Prostate gland (tissue), 2 donors: ENCODE results near the gene HTR2A. TPM values are rescaled to one million over a fixed set of nuclear protein-coding genes. Genes with fewer than 3 reads are reported as not detected.

Experiments used
- DNase-seq: peaks from one replicate; pipeline ENCODE4 v3.0.0-alpha.2; 2019; ENCODE audit warnings: low spot score
- H3K27ac ChIP-seq, 2 donors: fragments of 200-600 bp; sonication (generic); 2 replicates each; pipeline ENCODE4 v1.5.1; 2017 to 2019
- H3K27me3 ChIP-seq: fragments of 200-600 bp; sonication (generic); replicated peaks from 2 replicates; pipeline ENCODE4 v1.5.1; 2019; ENCODE audit not compliant: insufficient read depth
- H3K36me3 ChIP-seq, 2 donors: fragments of 200-600 bp; sonication (generic); 1 replicate in 1 of 2; 2 replicates in 1 of 2; pipeline versions ENCODE4 v1.5.1 to v1.8.1; 2017 to 2019
- H3K4me1 ChIP-seq: fragments of 200-600 bp; sonication (generic); replicated peaks from 2 replicates; pipeline ENCODE4 v1.5.1; 2019
- H3K4me3 ChIP-seq, 2 donors: fragments of 200-600 bp; sonication (generic); 2 replicates each; pipeline ENCODE4 v1.5.1; 2017 to 2019
- H3K9me3 ChIP-seq: fragments of 200-600 bp; sonication (generic); 2 replicates; pipeline ENCODE4 v1.5.1; 2017
- CTCF ChIP-seq, 4 experiments: fragments of 200-600 bp in 2 of 4; fragments of 450-650 bp in 2 of 4; sonication (generic) in 2 of 4; IDR thresholded peaks; 1 replicate in 3 of 4; 2 replicates in 1 of 4; pipeline ENCODE4 v1.5.1; 2016 to 2019; ENCODE audit warnings: antibody characterized with exemption in 4 of 4, mild to moderate bottlenecking in 2 of 4, moderate library complexity in 2 of 4
- POLR2A ChIP-seq: fragments of 450-650 bp; IDR thresholded peaks from one replicate; pipeline ENCODE4 v1.6.1; 2016; ENCODE audit warnings: antibody characterized with exemption, mild to moderate bottlenecking
- POLR2AphosphoS5 ChIP-seq: sonication (generic); formaldehyde crosslinking; IDR thresholded peaks from one replicate; pipeline ENCODE4 v1.6.1; 2017; ENCODE audit warnings: antibody characterized with exemption
- WGBS: methylation state at CpG from one replicate; pipeline ENCODE4 v1.1.5; 2018; 5-methylcytosine and 5-hydroxymethylcytosine counted together
- intact Hi-C: fragments of 100-400 bp; cut with DNase I; formaldehyde crosslinking; loops from one replicate; pipeline ENCODE4 v1.14.2; 2022
- total RNA-seq, 2 donors: library from RNA; depleted of rRNA; stranded (reverse); fragments of >200 nt; gene quantifications; one replicate each; pipeline ENCODE4 v1.1.0, GENCODE V29; 2016

The HTR2A gene
- total RNA-seq, 2 donors from 2014 or later, result 0.51 TPM; not detected in 1

GRCh38 chr13:46803586-46803985 lies 93.3 kb downstream of the HTR2A start:
- intact Hi-C loops, result no loop called here
- H3K27me3 ChIP-seq, result no peaks in the 10 kb centered on the region
- no peaks in the 10 kb centered on the region for H3K36me3 ChIP-seq
- no peak overlapping the region for H3K27ac ChIP-seq
- no peaks in the 10 kb centered on the region for H3K9me3 ChIP-seq
- WGBS, result 82% methylated on average over 5 of the region's 5 CpGs
- TF ChIP-seq CTCF (IDR thresholded peaks at IDR 0.05), result no peak
- no peak for TF ChIP-seq POLR2A
- no peak for TF ChIP-seq POLR2AphosphoS5
- DNase-seq, result no peak
- H3K4me1 ChIP-seq, result no peaks in the 10 kb centered on the region
- no peak overlapping the region for H3K4me3 ChIP-seq

GRCh38 chr13:46801858-46802257 lies 95.0 kb downstream of the HTR2A start:
- no peak for TF ChIP-seq CTCF (IDR thresholded peaks at IDR 0.05)
- no peak for TF ChIP-seq POLR2A
- TF ChIP-seq POLR2AphosphoS5, result no peak
- no peak overlapping the region for H3K27ac ChIP-seq
- H3K4me3 ChIP-seq, result no peak overlapping the region
- WGBS, result 84% methylated on average over 1 of the region's 1 CpG
- no peaks in the 10 kb centered on the region for H3K27me3 ChIP-seq
- no peaks in the 10 kb centered on the region for H3K36me3 ChIP-seq
- intact Hi-C loops, result no loop called here
- no peak for DNase-seq
- H3K4me1 ChIP-seq, result no peaks in the 10 kb centered on the region
- no peaks in the 10 kb centered on the region for H3K9me3 ChIP-seq

GRCh38 chr13:46799139-46799538 lies 97.7 kb downstream of the HTR2A start:
- no peak overlapping the region for H3K27ac ChIP-seq

GRCh38 chr13:46797501-46798237 lies 99.2 kb downstream of the HTR2A start:
- Histone ChIP-seq H3K4me1 (peaks cover 3% of the 10 kb centered on the region), H3K27me3 (no peaks in the 10 kb centered on the region), H3K36me3 (no peaks in the 10 kb centered on the region), H3K4me3 (peak overlapping the region; percentile 69 to 80), H3K9me3 (no peaks in the 10 kb centered on the region), H3K27ac (peak overlapping the region; percentile 92 to 94)
- intact Hi-C loops, result loop anchor here (5.0 kb wide), 1 partner anchor 245 kb away; the partner anchor contains the start of gene LRCH1
- WGBS, result 32% methylated on average over 9 of the region's 9 CpGs
- no peak for TF ChIP-seq POLR2A
- TF ChIP-seq POLR2AphosphoS5, result no peak
- no peak for TF ChIP-seq CTCF (IDR thresholded peaks at IDR 0.05)
- DNase-seq, result no peak

More at GRCh38 chr13:46799139-46799538, 97.7 kb downstream of the HTR2A start:
- Histone ChIP-seq H3K4me1 (peaks cover 3% of the 10 kb centered on the region), H3K27me3 (no peaks in the 10 kb centered on the region), H3K36me3 (no peaks in the 10 kb centered on the region), H3K9me3 (no peaks in the 10 kb centered on the region), H3K4me3 (no peak overlapping the region)
- WGBS, result 87% methylated on average over 4 of the region's 4 CpGs
- TF ChIP-seq POLR2A, result no peak
- TF ChIP-seq CTCF (IDR thresholded peaks at IDR 0.05), result no peak
- TF ChIP-seq POLR2AphosphoS5, result no peak
- DNase-seq, result no peak
- intact Hi-C loops, result loop anchor here (5.0 kb wide), 1 partner anchor 247 kb away; the partner anchor contains the start of gene LRCH1
